Lower lobe of right lung (tissue), 2 donors: ENCODE results near the gene NCS1. TPM values are rescaled to one million over a fixed set of nuclear protein-coding genes. Genes with fewer than 3 reads are reported as not detected.

Source experiments
- ATAC-seq, 2 donors: fragments of 200-7000 bp; cut with Tn5 transposase; one replicate each; pipeline ENCODE4 v1.9.1; 2020 to 2022; ENCODE audit warnings: mild to moderate bottlenecking in 2 of 2, moderate library complexity in 2 of 2
- DNase-seq: peaks from one replicate; pipeline ENCODE4 v3.0.0-alpha.2; 2020
- H3K27ac ChIP-seq: fragments of 200-600 bp; one replicate; pipeline ENCODE4 v1.8.0; 2022
- H3K27me3 ChIP-seq: fragments of 200-600 bp; one replicate; pipeline ENCODE4 v1.8.0; 2022; ENCODE audit warnings: low read depth
- H3K36me3 ChIP-seq: fragments of 200-600 bp; one replicate; pipeline ENCODE4 v1.8.0; 2022; ENCODE audit warnings: mild to moderate bottlenecking
- H3K4me1 ChIP-seq: fragments of 200-600 bp; one replicate; pipeline ENCODE4 v1.8.0; 2022
- H3K4me3 ChIP-seq: fragments of 200-600 bp; one replicate; pipeline ENCODE4 v1.8.0; 2022; ENCODE audit warnings: mild to moderate bottlenecking
- H3K9me3 ChIP-seq: fragments of 200-600 bp; one replicate; pipeline ENCODE4 v1.8.0; 2022
- CTCF ChIP-seq: fragments of 200-600 bp; IDR thresholded peaks from one replicate; pipeline ENCODE4 v1.8.0; 2022; ENCODE audit warnings: antibody characterized with exemption, mild to moderate bottlenecking
- intact Hi-C: fragments of 100-400 bp; cut with DNase I; formaldehyde crosslinking; loops from one replicate; pipeline ENCODE4 v1.11.0; 2022
- total RNA-seq: library from RNA; stranded (reverse); fragmentation: NEBNext Ultra II Directional; extraction: Animal tissue kit (Norgen Biotek cat#: 25700); gene quantifications from one replicate; pipeline ENCODE4 v1.2.1, GENCODE V29; 2021
- donor health status: DM: no; HTN: yes; CAD: no; lungs with severe emphysema.

Gene NCS1
- total RNA-seq, 1 donor from 2014 or later, result 7.0 TPM

- Histone ChIP-seq H3K4me3 (no peak overlapping the region), H3K36me3 (no peaks in the 10 kb centered on the region), H3K27me3 (no peaks in the 10 kb centered on the region), H3K4me1 (peaks cover 9% of the 10 kb centered on the region), H3K9me3 (no peaks in the 10 kb centered on the region), H3K27ac (no peak overlapping the region)
- no peak for TF ChIP-seq CTCF
- ATAC-seq (no peak), DNase-seq (no peak)
- intact Hi-C loops, result no loop called here
These were observed 72.5 kb downstream of the NCS1 start for GRCh38 chr9:130244548-130245165.

GRCh38 chr9:130245474-130245873 lies 73.3 kb downstream of the NCS1 start:
- ATAC-seq, result no peak
- no peaks in the 10 kb centered on the region for H3K27me3 ChIP-seq
- no peak for TF ChIP-seq CTCF
- H3K27ac ChIP-seq, result no peak overlapping the region
- H3K9me3 ChIP-seq, result no peaks in the 10 kb centered on the region
- H3K4me1 ChIP-seq, result peaks cover 9% of the 10 kb centered on the region
- DNase-seq, result no peak
- H3K4me3 ChIP-seq, result no peak overlapping the region
- H3K36me3 ChIP-seq, result no peaks in the 10 kb centered on the region
- intact Hi-C loops, result no loop called here

- Histone ChIP-seq H3K4me1 (peaks cover 9% of the 10 kb centered on the region), H3K4me3 (no peak overlapping the region), H3K9me3 (no peaks in the 10 kb centered on the region), H3K27me3 (no peaks in the 10 kb centered on the region), H3K27ac (no peak overlapping the region), H3K36me3 (no peaks in the 10 kb centered on the region)
- TF ChIP-seq CTCF, result no peak
- ATAC-seq (no peak), DNase-seq (no peak)
- intact Hi-C loops, result no loop called here
These were observed 73.9 kb downstream of the NCS1 start for GRCh38 chr9:130246126-130246525.

- Histone ChIP-seq H3K36me3 (no peaks in the 10 kb centered on the region), H3K9me3 (no peaks in the 10 kb centered on the region), H3K27ac (no peak overlapping the region), H3K27me3 (no peaks in the 10 kb centered on the region), H3K4me3 (no peak overlapping the region), H3K4me1 (no peaks in the 10 kb centered on the region)
- intact Hi-C loops, result no loop called here
- no peak for TF ChIP-seq CTCF
- DNase-seq (no peak), ATAC-seq (no peak)
These were observed 82.8 kb downstream of the NCS1 start for GRCh38 chr9:130254747-130255630.

GRCh38 chr9:130255631-130256134 lies 83.5 kb downstream of the NCS1 start:
- H3K27ac ChIP-seq, result no peak overlapping the region
- H3K9me3 ChIP-seq, result no peaks in the 10 kb centered on the region
- TF ChIP-seq CTCF, result no peak
- H3K27me3 ChIP-seq, result no peaks in the 10 kb centered on the region
- no peak for DNase-seq
- H3K36me3 ChIP-seq, result no peaks in the 10 kb centered on the region
- H3K4me3 ChIP-seq, result no peak overlapping the region
- intact Hi-C loops, result no loop called here
- no peak for ATAC-seq
- no peaks in the 10 kb centered on the region for H3K4me1 ChIP-seq
